Retinal pigment epithelial cell (primary cell): ENCODE data around the gene CACNA1C.

Experiments used
- DNase-seq: peaks from one replicate; pipeline ENCODE4 v3.0.0-alpha.2; 2010; ENCODE audit warnings: low read depth
- H3K4me3 ChIP-seq: 2 replicates; pipeline ENCODE4 v1.5.1; 2011; ENCODE audit warnings: mild to moderate bottlenecking, low read length, control low read depth, moderate library complexity
- CTCF ChIP-seq: conservative IDR thresholded peaks from 2 replicates; pipeline ENCODE4 v1.5.1; 2011; ENCODE audit warnings: low read depth, low read length, control low read depth, inconsistent platforms

Gene CACNA1C

DNA sequence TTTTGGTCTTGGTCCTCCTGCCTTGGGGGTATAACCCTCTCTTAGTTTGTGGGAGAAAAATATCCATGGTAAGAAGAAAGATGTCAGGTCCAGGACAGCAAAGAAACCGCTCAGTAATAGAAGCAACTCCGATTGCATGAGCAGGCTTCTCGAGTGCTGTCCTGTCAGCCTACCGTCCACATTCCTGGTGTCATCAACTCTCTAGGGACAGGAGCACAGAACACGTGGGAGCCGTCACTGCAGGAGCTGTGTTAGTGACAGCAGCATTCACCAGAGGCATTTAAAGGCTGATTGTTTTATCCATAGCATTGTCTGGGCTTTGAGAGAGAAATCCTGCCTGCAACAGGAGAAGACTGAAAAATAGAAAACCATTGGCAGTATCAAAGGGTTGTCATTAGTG, 244.2 kb downstream of the CACNA1C start:
- no peak for DNase-seq
- no peak for TF ChIP-seq CTCF
- no peak overlapping the region for H3K4me3 ChIP-seq

- DNase-seq: no peak
- no peak for TF ChIP-seq CTCF
- H3K4me3 ChIP-seq: no peak overlapping the region
These were observed 244.9 kb downstream of the CACNA1C start for GRCh38 chr12:2297658-2298057.

GRCh38 chr12:2298556-2299200, 245.9 kb downstream of the CACNA1C start:
- DNase-seq: no peak
- TF ChIP-seq CTCF: no peak
- H3K4me3 ChIP-seq: no peak overlapping the region

- TF ChIP-seq CTCF: no peak
- no peak overlapping the region for H3K4me3 ChIP-seq
- no peak for DNase-seq
These were observed 246.4 kb downstream of the CACNA1C start for GRCh38 chr12:2299206-2299605.

- no peak overlapping the region for H3K4me3 ChIP-seq
- DNase-seq: no peak
- TF ChIP-seq CTCF: no peak
These were observed 247.4 kb downstream of the CACNA1C start for GRCh38 chr12:2300168-2300567.

DNA sequence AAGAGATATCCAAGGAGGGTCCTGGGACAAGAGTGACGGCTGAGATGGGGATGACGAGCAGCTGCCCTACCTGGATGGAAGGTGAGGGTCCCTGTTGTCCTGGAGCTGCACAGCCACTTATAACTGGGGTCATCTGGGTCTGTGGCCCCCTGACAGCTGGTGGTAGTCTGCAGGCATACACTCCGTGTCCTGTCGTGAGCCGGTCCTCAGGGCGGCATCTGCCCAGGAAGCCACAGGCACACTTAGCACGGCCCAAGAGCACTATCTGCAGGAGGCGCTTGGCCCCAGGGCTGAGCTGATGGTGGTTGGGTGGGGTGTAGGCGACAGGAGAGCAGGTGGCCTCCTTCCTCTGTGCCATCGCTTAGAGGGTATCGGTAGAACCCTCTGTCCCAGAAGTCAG, 248.1 kb downstream of the CACNA1C start:
- H3K4me3 ChIP-seq: no peak overlapping the region
- TF ChIP-seq CTCF: no peak
- no peak for DNase-seq
